ENCODE data around the gene COQ7. TPM values are rescaled to one million over a fixed set of nuclear protein-coding genes. Genes with fewer than 3 reads are reported as not detected.

COQ7 gene
- total RNA-seq, 1 experiment from 2014 or later = 39.6 TPM

DNA sequence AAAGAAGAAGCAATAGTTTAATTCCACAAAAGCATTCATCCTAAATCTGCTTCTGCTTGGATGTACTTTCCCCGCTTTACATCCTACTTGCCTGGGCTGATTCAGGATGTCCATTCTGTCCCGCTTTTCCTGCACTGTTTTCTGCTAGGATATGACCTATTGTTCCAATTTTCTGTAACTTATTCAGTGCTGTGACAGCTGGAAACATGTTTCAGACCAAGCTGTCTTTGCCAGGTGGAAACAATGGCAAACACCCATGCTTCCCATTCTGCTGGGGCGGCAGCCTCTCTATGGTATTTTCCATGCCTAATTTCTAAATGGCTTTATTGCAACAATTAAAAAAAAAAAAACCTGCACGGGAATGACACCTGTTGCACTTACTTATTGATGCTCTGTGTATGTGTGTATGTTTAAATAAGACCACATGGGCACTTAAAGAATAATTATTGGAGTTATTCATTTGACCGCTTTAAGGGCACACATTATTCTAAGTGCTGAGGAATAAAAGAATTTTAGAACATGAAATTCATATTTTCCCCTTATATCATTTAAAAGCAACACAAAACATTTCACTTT, 21.0 kb downstream of the COQ7 start:
- no TSS peak for BruUV-seq (replicated peaks)
- ATAC-seq = no peak
- H3K4me3 ChIP-seq (ENCODE audit: low read depth in 2 of 2, low read length in 2 of 2) = no peak overlapping the region
- no peaks in the 10 kb centered on the region for H3K36me3 ChIP-seq (ENCODE audit: control insufficient read depth, insufficient read depth, low read length)
- POLR2A ChIA-PET = no interaction called here
- CTCF ChIA-PET = no interaction called here
- intact Hi-C loops (cut with micrococcal nuclease; ENCODE audit: unreplicated experiment) = loop anchor here (5.0 to 10.0 kb wide), 3 partner anchors 79 to 416 kb away; partner anchors contain the start of gene SYT17
- H3K9me3 ChIP-seq (ENCODE audit: control insufficient read depth, insufficient read depth, low read depth, low read length) = no peaks in the 10 kb centered on the region
- no peak for DNase-seq (ENCODE audit: low read depth, low spot score)
- no peak overlapping the region for H3K27ac ChIP-seq (ENCODE audit: low read length)
- TF ChIP-seq, protein P1, sequence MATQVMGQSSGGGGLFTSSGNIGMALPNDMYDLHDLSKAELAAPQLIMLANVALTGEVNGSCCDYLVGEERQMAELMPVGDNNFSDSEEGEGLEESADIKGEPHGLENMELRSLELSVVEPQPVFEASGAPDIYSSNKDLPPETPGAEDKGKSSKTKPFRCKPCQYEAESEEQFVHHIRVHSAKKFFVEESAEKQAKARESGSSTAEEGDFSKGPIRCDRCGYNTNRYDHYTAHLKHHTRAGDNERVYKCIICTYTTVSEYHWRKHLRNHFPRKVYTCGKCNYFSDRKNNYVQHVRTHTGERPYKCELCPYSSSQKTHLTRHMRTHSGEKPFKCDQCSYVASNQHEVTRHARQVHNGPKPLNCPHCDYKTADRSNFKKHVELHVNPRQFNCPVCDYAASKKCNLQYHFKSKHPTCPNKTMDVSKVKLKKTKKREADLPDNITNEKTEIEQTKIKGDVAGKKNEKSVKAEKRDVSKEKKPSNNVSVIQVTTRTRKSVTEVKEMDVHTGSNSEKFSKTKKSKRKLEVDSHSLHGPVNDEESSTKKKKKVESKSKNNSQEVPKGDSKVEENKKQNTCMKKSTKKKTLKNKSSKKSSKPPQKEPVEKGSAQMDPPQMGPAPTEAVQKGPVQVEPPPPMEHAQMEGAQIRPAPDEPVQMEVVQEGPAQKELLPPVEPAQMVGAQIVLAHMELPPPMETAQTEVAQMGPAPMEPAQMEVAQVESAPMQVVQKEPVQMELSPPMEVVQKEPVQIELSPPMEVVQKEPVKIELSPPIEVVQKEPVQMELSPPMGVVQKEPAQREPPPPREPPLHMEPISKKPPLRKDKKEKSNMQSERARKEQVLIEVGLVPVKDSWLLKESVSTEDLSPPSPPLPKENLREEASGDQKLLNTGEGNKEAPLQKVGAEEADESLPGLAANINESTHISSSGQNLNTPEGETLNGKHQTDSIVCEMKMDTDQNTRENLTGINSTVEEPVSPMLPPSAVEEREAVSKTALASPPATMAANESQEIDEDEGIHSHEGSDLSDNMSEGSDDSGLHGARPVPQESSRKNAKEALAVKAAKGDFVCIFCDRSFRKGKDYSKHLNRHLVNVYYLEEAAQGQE (IDR thresholded peaks at IDR 0.05; ENCODE audit: insufficient read depth in 1 of 2, low read depth in 2 of 2, low read length in 1 of 2) = no peak
- TF ChIP-seq TCF7L2 (IDR thresholded peaks at IDR 0.05; ENCODE audit: low read depth, low read length) (no peak), SIN3A (IDR thresholded peaks at IDR 0.05; ENCODE audit: borderline replicate concordance, insufficient read depth, low read depth, low read length) (no peak), POLR2AphosphoS5 (IDR thresholded peaks at IDR 0.05; ENCODE audit: low read depth, low read length) (no peak)
- TF ChIP-seq, protein P2, sequence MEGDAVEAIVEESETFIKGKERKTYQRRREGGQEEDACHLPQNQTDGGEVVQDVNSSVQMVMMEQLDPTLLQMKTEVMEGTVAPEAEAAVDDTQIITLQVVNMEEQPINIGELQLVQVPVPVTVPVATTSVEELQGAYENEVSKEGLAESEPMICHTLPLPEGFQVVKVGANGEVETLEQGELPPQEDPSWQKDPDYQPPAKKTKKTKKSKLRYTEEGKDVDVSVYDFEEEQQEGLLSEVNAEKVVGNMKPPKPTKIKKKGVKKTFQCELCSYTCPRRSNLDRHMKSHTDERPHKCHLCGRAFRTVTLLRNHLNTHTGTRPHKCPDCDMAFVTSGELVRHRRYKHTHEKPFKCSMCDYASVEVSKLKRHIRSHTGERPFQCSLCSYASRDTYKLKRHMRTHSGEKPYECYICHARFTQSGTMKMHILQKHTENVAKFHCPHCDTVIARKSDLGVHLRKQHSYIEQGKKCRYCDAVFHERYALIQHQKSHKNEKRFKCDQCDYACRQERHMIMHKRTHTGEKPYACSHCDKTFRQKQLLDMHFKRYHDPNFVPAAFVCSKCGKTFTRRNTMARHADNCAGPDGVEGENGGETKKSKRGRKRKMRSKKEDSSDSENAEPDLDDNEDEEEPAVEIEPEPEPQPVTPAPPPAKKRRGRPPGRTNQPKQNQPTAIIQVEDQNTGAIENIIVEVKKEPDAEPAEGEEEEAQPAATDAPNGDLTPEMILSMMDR (IDR thresholded peaks at IDR 0.05) = no peak
- in situ Hi-C loops (cut with HindIII; ENCODE audit: low pct_unique_long_range_greater_than_20kb, low sequenced_read_pairs) = no loop called here
- H3K4me1 ChIP-seq (ENCODE audit: control insufficient read depth, insufficient read depth, low read length) = peaks cover 12% of the 10 kb centered on the region
- H3K27me3 ChIP-seq (ENCODE audit: control insufficient read depth, insufficient read depth, low read length) = no peaks in the 10 kb centered on the region

DNA sequence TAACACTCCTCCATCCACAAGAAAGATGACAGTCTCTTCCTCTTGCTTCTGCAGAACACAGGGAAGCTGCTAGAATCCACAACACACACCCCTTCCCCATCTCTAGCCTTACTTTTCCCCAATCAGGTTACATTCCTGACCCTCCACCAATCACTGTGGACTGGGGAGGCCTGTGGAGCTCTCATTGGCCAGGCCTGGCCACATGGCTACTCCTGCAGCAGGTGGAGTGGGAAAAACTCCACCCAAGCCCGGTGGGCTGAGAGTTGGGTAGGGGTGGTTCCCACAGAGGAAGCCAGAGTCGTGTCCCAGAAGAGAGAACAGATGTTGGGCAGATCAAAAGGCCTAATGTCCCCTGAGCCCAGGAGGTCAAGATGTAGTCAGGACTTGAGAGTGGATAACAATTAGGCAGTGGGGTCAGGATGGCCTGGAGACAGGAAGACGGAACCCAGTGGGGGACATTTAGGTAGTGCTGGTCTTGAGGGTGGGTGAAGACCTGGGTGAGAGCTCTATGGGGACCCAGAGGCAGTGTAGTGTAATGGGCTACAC, 22.1 kb downstream of the COQ7 start:
- in situ Hi-C loops (cut with HindIII; ENCODE audit: low pct_unique_long_range_greater_than_20kb, low sequenced_read_pairs) = no loop called here

More for the DNA sequence above, 22.1 kb downstream of the COQ7 start:
- TF ChIP-seq, protein P1 (IDR thresholded peaks at IDR 0.05; ENCODE audit: insufficient read depth in 1 of 2, low read depth in 2 of 2, low read length in 1 of 2) = no peak
- TF ChIP-seq TCF7L2 (IDR thresholded peaks at IDR 0.05; ENCODE audit: low read depth, low read length) = no peak
- TF ChIP-seq, protein P2 (IDR thresholded peaks at IDR 0.05) = no peak
- no peak for TF ChIP-seq POLR2AphosphoS5 (IDR thresholded peaks at IDR 0.05; ENCODE audit: low read depth, low read length)
- TF ChIP-seq SIN3A (IDR thresholded peaks at IDR 0.05; ENCODE audit: borderline replicate concordance, insufficient read depth, low read depth, low read length) = no peak
- intact Hi-C loops (cut with micrococcal nuclease; ENCODE audit: unreplicated experiment) = loop anchor here (5.0 to 10.0 kb wide), 3 partner anchors 78 to 415 kb away; partner anchors contain the start of gene SYT17
- BruUV-seq (replicated peaks) = no TSS peak
- no peaks in the 10 kb centered on the region for H3K9me3 ChIP-seq (ENCODE audit: control insufficient read depth, insufficient read depth, low read depth, low read length)
- ChIA-PET POLR2A (no interaction called here), CTCF (no interaction called here)
- ATAC-seq (no peak), DNase-seq (ENCODE audit: low read depth, low spot score) (no peak)
- H3K4me3 ChIP-seq (ENCODE audit: low read depth in 2 of 2, low read length in 2 of 2) = no peak overlapping the region
- no peak overlapping the region for H3K27ac ChIP-seq (ENCODE audit: low read length)
- no peaks in the 10 kb centered on the region for H3K36me3 ChIP-seq (ENCODE audit: control insufficient read depth, insufficient read depth, low read length)
- H3K4me1 ChIP-seq (ENCODE audit: control insufficient read depth, insufficient read depth, low read length) = peaks cover 20% of the 10 kb centered on the region
- H3K27me3 ChIP-seq (ENCODE audit: control insufficient read depth, insufficient read depth, low read length) = no peaks in the 10 kb centered on the region
